IMR-90 (cell line): Measurements from ENCODE around the gene CASK. TPM values are rescaled to one million over a fixed set of nuclear protein-coding genes. Genes with fewer than 3 reads are reported as not detected.

Source experiments
- ATAC-seq: fragments of 200-7000 bp; cut with Tn5 transposase; 2 replicates; pipeline ENCODE4 v1.9.1; 2020; ENCODE audit warnings: low read depth, mild to moderate bottlenecking, moderate library complexity
- BruUV-seq: library from RNA; stranded (reverse); fragments of 400-500 nt; replicated peaks from 2 replicates; lab custom pipeline; 2021; lab: Mats Ljungman, UMichigan
- CTCF ChIA-PET: fragments of 300-600 bp; formaldehyde crosslinking; extraction: SDS; loops from one replicate; lab custom pipeline; 2021; ENCODE audit warnings: antibody characterized with exemption; lab: Yijun Ruan, JAX
- POLR2A ChIA-PET: fragments of 300-600 bp; sonication (Branson Sonifier 250); formaldehyde crosslinking; loops from one replicate; lab custom pipeline; 2022; ENCODE audit warnings: antibody characterized with exemption; ENCODE audit not compliant: unreplicated experiment; lab: Charles Lee
- DNase-seq: peaks from one replicate; pipeline ENCODE4 v3.0.0; 2013
- H2AFZ ChIP-seq: replicated peaks from 2 replicates; pipeline ENCODE3; 2013; ENCODE audit warnings: low read length, mild to moderate bottlenecking; ENCODE audit not compliant: poor library complexity
- H2AK5ac ChIP-seq: 2 replicates; pipeline ENCODE4 v1.6.1; 2013; ENCODE audit warnings: low read depth, low read length, inconsistent platforms
- H2AK9ac ChIP-seq: replicated peaks from 2 replicates; pipeline ENCODE3; 2013; ENCODE audit warnings: mild to moderate bottlenecking, low read depth, low read length, moderate library complexity; ENCODE audit not compliant: poor library complexity
- H2BK120ac ChIP-seq: 2 replicates; pipeline ENCODE4 v1.6.1; 2013; ENCODE audit warnings: low read depth, low read length, inconsistent platforms
- H2BK15ac ChIP-seq: 3 replicates; pipeline ENCODE4 v1.6.1; 2013; ENCODE audit warnings: low read depth, low read length, inconsistent platforms
- H2BK20ac ChIP-seq: 2 replicates; pipeline ENCODE4 v1.6.1; 2013; ENCODE audit warnings: low read depth, mild to moderate bottlenecking, inconsistent platforms, low read length, moderate library complexity
- H2BK5ac ChIP-seq: 2 replicates; pipeline ENCODE4 v1.6.1; 2013; ENCODE audit warnings: mild to moderate bottlenecking, low read depth, low read length, inconsistent platforms; ENCODE audit not compliant: poor library complexity, severe bottlenecking
- H3K14ac ChIP-seq: replicated peaks from 2 replicates; pipeline ENCODE4 v1.6.1; 2013; ENCODE audit warnings: low read depth, low read length, inconsistent platforms
- H3K18ac ChIP-seq: 2 replicates; pipeline ENCODE4 v1.6.1; 2013; ENCODE audit warnings: low read depth, low read length, control low read depth
- H3K23ac ChIP-seq: 2 replicates; pipeline ENCODE4 v1.6.1; 2013; ENCODE audit warnings: low read depth, low read length, inconsistent platforms
- H3K27ac ChIP-seq: 2 replicates; pipeline ENCODE4 v1.5.1; 2013; ENCODE audit warnings: mild to moderate bottlenecking, control low read depth, low read length; ENCODE audit not compliant: insufficient read depth
- H3K27me3 ChIP-seq: 2 replicates; pipeline ENCODE4 v1.6.1; 2013; ENCODE audit warnings: low read length; ENCODE audit not compliant: control insufficient read depth, insufficient read depth
- H3K36me3 ChIP-seq: 2 replicates; pipeline ENCODE4 v1.6.1; 2013; ENCODE audit warnings: low read length, mixed read lengths; ENCODE audit not compliant: control insufficient read depth, insufficient read depth
- H3K4ac ChIP-seq: 2 replicates; pipeline ENCODE4 v1.6.1; 2013; ENCODE audit warnings: low read depth, low read length, inconsistent platforms
- H3K4me1 ChIP-seq: 2 replicates; pipeline ENCODE4 v1.6.1; 2013; ENCODE audit warnings: low read length, mixed read lengths; ENCODE audit not compliant: control insufficient read depth, insufficient read depth
- H3K4me2 ChIP-seq: 2 replicates; pipeline ENCODE4 v1.6.1; 2013; ENCODE audit warnings: low read depth, mild to moderate bottlenecking, control low read depth, low read length, moderate library complexity
- H3K4me3 ChIP-seq: 2 replicates; pipeline ENCODE4 v1.5.1; 2013; ENCODE audit warnings: low read depth, mild to moderate bottlenecking, control low read depth, low read length, moderate library complexity; ENCODE audit not compliant: insufficient read depth
- H3K56ac ChIP-seq: 2 replicates; pipeline ENCODE4 v1.6.1; 2013; ENCODE audit warnings: low read length, inconsistent platforms; ENCODE audit not compliant: insufficient read depth; ENCODE audit errors: extremely low read depth
- H3K79me1 ChIP-seq, 2 experiments: 2 replicates each; pipeline ENCODE4 v1.6.1; 2013; ENCODE audit warnings: low read length in 2 of 2, inconsistent platforms in 1 of 2, low read depth in 1 of 2
- H3K9ac ChIP-seq: 2 replicates; pipeline ENCODE4 v1.6.1; 2013; ENCODE audit warnings: low read depth, low read length, control low read depth
- H3K9me1 ChIP-seq: 2 replicates; pipeline ENCODE4 v1.6.1; 2013; ENCODE audit warnings: low read length, inconsistent platforms; ENCODE audit not compliant: insufficient read depth
- H3K9me3 ChIP-seq: 2 replicates; pipeline ENCODE4 v1.6.1; 2013; ENCODE audit warnings: low read length; ENCODE audit not compliant: control insufficient read depth, insufficient read depth
- H4K20me1 ChIP-seq: 2 replicates; pipeline ENCODE4 v1.6.1; 2013; ENCODE audit warnings: low read length, inconsistent platforms; ENCODE audit not compliant: insufficient read depth
- H4K5ac ChIP-seq: 2 replicates; pipeline ENCODE4 v1.6.1; 2013; ENCODE audit warnings: mild to moderate bottlenecking, low read depth, low read length, control low read depth
- H4K8ac ChIP-seq, 2 experiments: 2 replicates each; pipeline ENCODE4 v1.6.1; 2013; ENCODE audit warnings: low read depth in 2 of 2, low read length in 2 of 2, control low read depth in 1 of 2, inconsistent platforms in 1 of 2
- H4K91ac ChIP-seq: 2 replicates; pipeline ENCODE4 v1.6.1; 2013; ENCODE audit warnings: low read depth, low read length, inconsistent platforms; ENCODE audit not compliant: insufficient read depth
- BHLHE40 ChIP-seq: fragments of 150-350 bp; IDR thresholded peaks from 2 replicates; pipeline ENCODE4 v1.6.1; 2016; ENCODE audit warnings: mild to moderate bottlenecking, low read depth, low read length
- CEBPB ChIP-seq: IDR thresholded peaks from 2 replicates; pipeline ENCODE4 v1.6.1; 2012; ENCODE audit warnings: low read depth, low read length, improper control_type of control experiment
- CHD1 ChIP-seq: IDR thresholded peaks from 2 replicates; pipeline ENCODE4 v1.6.1; 2012; ENCODE audit warnings: low read depth, low read length, improper control_type of control experiment
- CTCF ChIP-seq: conservative IDR thresholded peaks from 2 replicates; pipeline ENCODE4 v1.5.1; 2012; ENCODE audit warnings: mild to moderate bottlenecking, low read depth, low read length, improper control_type of control experiment
- ELK1 ChIP-seq: fragments of 150-350 bp; IDR thresholded peaks from 2 replicates; pipeline ENCODE4 v1.6.1; 2016; ENCODE audit warnings: low read depth, mild to moderate bottlenecking, low read length, moderate library complexity, borderline replicate concordance
- MAFK ChIP-seq: IDR thresholded peaks from 2 replicates; pipeline ENCODE4 v1.6.1; 2012; ENCODE audit warnings: low read depth, low read length, improper control_type of control experiment
- MAZ ChIP-seq: IDR thresholded peaks from 2 replicates; pipeline ENCODE4 v1.6.1; 2012; ENCODE audit warnings: low read depth, mild to moderate bottlenecking, low read length, improper control_type of control experiment, moderate library complexity, borderline replicate concordance
- MXI1 ChIP-seq: IDR thresholded peaks from 2 replicates; pipeline ENCODE4 v1.6.1; 2012; ENCODE audit warnings: low read depth, mild to moderate bottlenecking, low read length, moderate library complexity, borderline replicate concordance
- NFE2L2 ChIP-seq: fragments of 150-350 bp; IDR thresholded peaks from 2 replicates; pipeline ENCODE4 v1.6.1; 2016; ENCODE audit warnings: low read depth, mild to moderate bottlenecking, low read length
- POLR2A ChIP-seq: IDR thresholded peaks from 2 replicates; pipeline ENCODE4 v1.6.1; 2012; ENCODE audit warnings: mild to moderate bottlenecking, low read depth, low read length
- RAD21 ChIP-seq: IDR thresholded peaks from 2 replicates; pipeline ENCODE4 v1.6.1; 2012; ENCODE audit warnings: low read length, improper control_type of control experiment
- RCOR1 ChIP-seq: IDR thresholded peaks from 2 replicates; pipeline ENCODE4 v1.6.1; 2012; ENCODE audit warnings: mild to moderate bottlenecking, low read length, improper control_type of control experiment; ENCODE audit not compliant: insufficient replicate concordance
- RFX5 ChIP-seq: IDR thresholded peaks from 2 replicates; pipeline ENCODE4 v1.8.0; 2012; ENCODE audit warnings: low read depth, mild to moderate bottlenecking, low read length, moderate library complexity
- SMC3 ChIP-seq: fragments of 150-350 bp; IDR thresholded peaks from 2 replicates; pipeline ENCODE4 v1.6.1; 2016; ENCODE audit warnings: low read depth, mild to moderate bottlenecking, antibody characterized with exemption, low read length, moderate library complexity
- WGBS, 2 experiments: methylation state at CpG; one replicate each; pipeline versions ENCODE4 v1.1.5 to v1.1.7; 2013; ENCODE audit warnings: missing lambda C conversion rate in 2 of 2; ENCODE audit not compliant: insufficient read length in 1 of 2; ENCODE audit errors: extremely low coverage in 2 of 2; 5-methylcytosine and 5-hydroxymethylcytosine counted together
- dilution Hi-C: fragments of 300-500 bp; cut with HindIII; formaldehyde crosslinking; loops from one replicate; pipeline ENCODE4 v1.14.3; 2018; ENCODE audit warnings: low sequenced_read_pairs; ENCODE audit not compliant: unreplicated experiment
- in situ Hi-C: fragments of 300-500 bp; cut with MboI; formaldehyde crosslinking; loops from 3 replicates; pipeline ENCODE4 v1.14.3; 2019; ENCODE audit warnings: low sequenced_read_pairs, inconsistent platforms, mixed read lengths
- intact Hi-C: fragments of 100-400 bp; cut with micrococcal nuclease; formaldehyde crosslinking; loops from 2 replicates; pipeline ENCODE4 v1.10.0; 2022
- polyA plus RNA-seq, 3 experiments: library from polyadenylated mRNA; depleted of rRNA; stranded (reverse); fragments of >200 nt; gene quantifications; 2 replicates each; pipeline ENCODE4 v1.2.3, GENCODE V29; 2012; ENCODE audit warnings: low replicate concordance in 1 of 3
- total RNA-seq: library from RNA; depleted of rRNA; stranded (reverse); fragments of >200 nt; gene quantifications from 2 replicates; pipeline ENCODE4 v1.2.3, GENCODE V29; 2012

The CASK gene
- total and polyA plus RNA-seq, 2 of the 4 experiments (the other 2 are of a cell fraction): 9.4 to 17.7 TPM

GRCh38 chrX:41470706-41471105, 452.6 kb downstream of the CASK start:
- BruUV-seq: no TSS peak
- no peak overlapping the region for H3K18ac ChIP-seq
- no peak overlapping the region for H2BK5ac ChIP-seq
- DNase-seq (no peak), ATAC-seq (no peak)
- no peak overlapping the region for H3K4me3 ChIP-seq
- H3K4me1 ChIP-seq: peaks cover 4% of the 10 kb centered on the region; the same call in 1 of the 2 replicates
- H3K27me3 ChIP-seq: peaks cover 2% of the 10 kb centered on the region; the same call in 1 of the 2 replicates
- no CpG with 5 or more reads among the region's 7 CpGs for WGBS, 2 experiments
- no peaks in the 10 kb centered on the region for H3K36me3 ChIP-seq
- no peak overlapping the region for H3K14ac ChIP-seq
- H3K23ac ChIP-seq: no peak overlapping the region
- H2BK120ac ChIP-seq: no peak overlapping the region
- H4K91ac ChIP-seq: no peak overlapping the region
- in situ Hi-C loops: no loop called here
- H2AK5ac ChIP-seq: no peak overlapping the region
- no peak overlapping the region for H3K4me2 ChIP-seq
- H2BK20ac ChIP-seq: no peak overlapping the region
- H3K56ac ChIP-seq: no peak overlapping the region
- H4K5ac ChIP-seq: no peak overlapping the region
- no peak for TF ChIP-seq RAD21
- no peak for TF ChIP-seq MAFK
- TF ChIP-seq MXI1: no peak
- no peak for TF ChIP-seq RFX5
- no peak for TF ChIP-seq CTCF
- no peak for TF ChIP-seq CEBPB
- TF ChIP-seq RCOR1: no peak
- no peak for TF ChIP-seq CHD1
- no peak for TF ChIP-seq ELK1
- no peak for TF ChIP-seq MAZ
- TF ChIP-seq SMC3: no peak
- TF ChIP-seq NFE2L2: no peak
- no peak for TF ChIP-seq POLR2A
- no peak for TF ChIP-seq BHLHE40
- no peak overlapping the region for H3K27ac ChIP-seq
- ChIA-PET CTCF (interaction anchor here (0.7 kb wide), 1 partner anchor 27 kb away, joined by 3 read pairs; no protein-coding TSS in a partner anchor), POLR2A (no interaction called here)
- no peak overlapping the region for H2AK9ac ChIP-seq
- intact Hi-C loops: no loop called here
- no peak overlapping the region for H2AFZ ChIP-seq
- H4K8ac ChIP-seq: no peak overlapping the region
- no peaks in the 10 kb centered on the region for H4K20me1 ChIP-seq
- H3K79me1 ChIP-seq: no peaks in the 10 kb centered on the region
- peaks cover 3% of the 10 kb centered on the region; the same call in 1 of the 2 replicates for H3K9me3 ChIP-seq
- H3K9ac ChIP-seq: no peak overlapping the region
- H3K4ac ChIP-seq: no peak overlapping the region
- no peak overlapping the region for H2BK15ac ChIP-seq
- no peaks in the 10 kb centered on the region; the same call in 1 of the 2 replicates for H3K9me1 ChIP-seq
- dilution Hi-C loops: no loop called here
